Motor neuron (in vitro differentiated cells): Measurements from ENCODE around the gene SERP2. TPM values are rescaled to one million over a fixed set of nuclear protein-coding genes. Genes with fewer than 3 reads are reported as not detected.

Source experiments
- ATAC-seq, 8 experiments: fragments of 200-7000 bp; cut with Tn5 transposase; replicated peaks in 6 of 8; 2 replicates each; pipeline ENCODE4 v1.8.0; 2021; ENCODE audit warnings: mild to moderate bottlenecking in 8 of 8, moderate library complexity in 8 of 8
- H3K27ac ChIP-seq, 2 donors: fragments of 250-450 bp; sonication (Bioruptor Pico); 2 replicates each; pipeline ENCODE4 v1.9.0; 2021; ENCODE audit warnings: antibody characterized with exemption in 2 of 2, mild to moderate bottlenecking in 2 of 2, moderate library complexity in 1 of 2
- H3K4me1 ChIP-seq, 2 donors: fragments of 250-450 bp; sonication (Bioruptor Pico); replicated peaks in 1 of 2; 2 replicates each; pipeline ENCODE4 v1.6.1; 2021; ENCODE audit warnings: antibody characterized with exemption in 2 of 2, mild to moderate bottlenecking in 2 of 2, moderate library complexity in 1 of 2
- H3K4me3 ChIP-seq, 5 donors: fragments of 250-450 bp; sonication (Bioruptor Pico); 2 replicates each; pipeline ENCODE4 v1.9.0; 2021; ENCODE audit warnings: antibody characterized with exemption in 5 of 5, mild to moderate bottlenecking in 5 of 5, moderate library complexity in 4 of 5
- WGBS, 10 experiments: fragments of 450-650 bp; shearing (Covaris generic); methylation state at CpG; one replicate each; pipeline ENCODE4 v1.0.0; 2022; 5-methylcytosine and 5-hydroxymethylcytosine counted together
- in situ Hi-C, 9 experiments: fragments of 400-800 bp; cut with MboI; loops; one replicate each; pipeline ENCODE4 v1.15.0; 2021; ENCODE audit warnings: low sequenced_read_pairs in 9 of 9, low pct_unique_long_range_greater_than_20kb in 2 of 9; ENCODE audit not compliant: unreplicated experiment in 9 of 9
- total RNA-seq, 8 experiments: library from RNA; unstranded; fragments of 300-600 nt; gene quantifications; 2 replicates each; pipeline versions ENCODE4 v1.2.3 to v1.2.4, GENCODE V29; 2022

The SERP2 gene
- total RNA-seq, 8 experiments from 2014 or later, result 1.3 to 18.1 (median 10.3) TPM

GRCh38 chr13:44436589-44437337 is 63.1 kb downstream of the SERP2 start:
- peak overlapping the region; percentile 74 to 92 (median 87) for H3K4me3 ChIP-seq
- in situ Hi-C loops, result loop anchor here (10.0 to 25.0 kb wide), 7 partner anchors 174 to 532 kb away; no protein-coding TSS in a partner anchor
- H3K27ac ChIP-seq, result peak overlapping the region; percentile 96 to 98
- ATAC-seq, result peak; percentile 76 to 88 (median 86)
- 0 to 1% (median 0%) methylated on average over 1 to 12 of the region's 38 CpGs for WGBS, 10 experiments
- H3K4me1 ChIP-seq, result peaks cover 14 to 19% of the 10 kb centered on the region in 2 donors

- 0 to 10% (median 2%) methylated on average over 2 to 5 of the region's 5 CpGs; no CpG with 5 or more reads in 1 of the 10 experiments for WGBS, 10 experiments
- Histone ChIP-seq H3K4me3 (peak overlapping the region; percentile 74 to 92 (median 87)), H3K27ac (peak overlapping the region; percentile 68 to 82), H3K4me1 (peaks cover 11 to 17% of the 10 kb centered on the region in 2 donors)
- in situ Hi-C loops, result loop anchor here (10.0 to 25.0 kb wide), 7 partner anchors 175 to 533 kb away; no protein-coding TSS in a partner anchor
- ATAC-seq, result no peak
Measured at GRCh38 chr13:44437356-44438233, 64.0 kb downstream of the SERP2 start.

- in situ Hi-C loops, result loop anchor here (10.0 to 25.0 kb wide), 7 partner anchors 176 to 533 kb away; no protein-coding TSS in a partner anchor
- no peak overlapping the region for H3K4me3 ChIP-seq
- ATAC-seq, result no peak
- 0 to 20% (median 3%) methylated on average over 1 to 3 of the region's 3 CpGs; no CpG with 5 or more reads in 3 of the 10 experiments for WGBS, 10 experiments
- H3K27ac ChIP-seq, result no peak overlapping the region
- peaks cover 6 to 11% of the 10 kb centered on the region in 2 donors for H3K4me1 ChIP-seq
Measured at GRCh38 chr13:44438234-44438579, 64.6 kb downstream of the SERP2 start.

GRCh38 chr13:44439452-44440024 is 65.9 kb downstream of the SERP2 start:
- no peak for ATAC-seq
- no peak overlapping the region for H3K27ac ChIP-seq
- 0 to 80% (median 53%) methylated on average over 1 to 4 of the region's 4 CpGs for WGBS, 10 experiments
- H3K4me1 ChIP-seq, result peaks cover 6 to 7% of the 10 kb centered on the region in 2 donors
- in situ Hi-C loops, result loop anchor here (10.0 to 25.0 kb wide), 7 partner anchors 177 to 535 kb away; no protein-coding TSS in a partner anchor
- H3K4me3 ChIP-seq, result no peak overlapping the region

GRCh38 chr13:44440046-44440608 is 66.5 kb downstream of the SERP2 start:
- Histone ChIP-seq H3K27ac (no peak overlapping the region), H3K4me3 (no peak overlapping the region), H3K4me1 (peaks cover 6 to 7% of the 10 kb centered on the region in 2 donors)
- no peak for ATAC-seq
- 57 to 100% (median 80%) methylated on average over 1 to 10 of the region's 10 CpGs; no CpG with 5 or more reads in 1 of the 10 experiments for WGBS, 10 experiments
- in situ Hi-C loops, result loop anchor here in 7 of 9 experiments (10.0 to 25.0 kb wide), 6 partner anchors 178 to 535 kb away; no protein-coding TSS in a partner anchor

Other genes with a start within 250 kb of the SERP2 start
- gene TSC22D1, start 202.5 kb downstream of the SERP2 start, total RNA-seq, result 100 to 1,000 TPM in 5 of 8 experiments, 10 to 100 TPM in 3; 52.3 to 226 (median 146) TPM